ENCODE data around the gene SLC35E2B.

GRCh38 chr1:1625824-1626206 is 66.8 kb downstream of the SLC35E2B start:
- TF ChIP-seq CTCF (IDR thresholded peaks at IDR 0.05): no peak
- TF ChIP-seq POLR2A (IDR thresholded peaks at IDR 0.05): no peak

Data from testis (tissue), 2 donors.